IMR-90 (cell line): ENCODE measurements around the gene INPP5D. TPM values are rescaled to one million over a fixed set of nuclear protein-coding genes. Genes with fewer than 3 reads are reported as not detected.

Source experiments
- ATAC-seq: fragments of 200-7000 bp; cut with Tn5 transposase; 2 replicates; pipeline ENCODE4 v1.9.1; 2020; ENCODE audit warnings: low read depth, mild to moderate bottlenecking, moderate library complexity
- BruUV-seq: library from RNA; stranded (reverse); fragments of 400-500 nt; replicated peaks from 2 replicates; lab custom pipeline; 2021; lab: Mats Ljungman, UMichigan
- CTCF ChIA-PET: fragments of 300-600 bp; formaldehyde crosslinking; extraction: SDS; loops from one replicate; lab custom pipeline; 2021; ENCODE audit warnings: antibody characterized with exemption; lab: Yijun Ruan, JAX
- POLR2A ChIA-PET: fragments of 300-600 bp; sonication (Branson Sonifier 250); formaldehyde crosslinking; loops from one replicate; lab custom pipeline; 2022; ENCODE audit warnings: antibody characterized with exemption; ENCODE audit not compliant: unreplicated experiment; lab: Charles Lee
- DNase-seq: peaks from one replicate; pipeline ENCODE4 v3.0.0; 2013
- H2AFZ ChIP-seq: replicated peaks from 2 replicates; pipeline ENCODE3; 2013; ENCODE audit warnings: low read length, mild to moderate bottlenecking; ENCODE audit not compliant: poor library complexity
- H2AK5ac ChIP-seq: 2 replicates; pipeline ENCODE4 v1.6.1; 2013; ENCODE audit warnings: low read depth, low read length, inconsistent platforms
- H2AK9ac ChIP-seq: replicated peaks from 2 replicates; pipeline ENCODE3; 2013; ENCODE audit warnings: mild to moderate bottlenecking, low read depth, low read length, moderate library complexity; ENCODE audit not compliant: poor library complexity
- H2BK120ac ChIP-seq: 2 replicates; pipeline ENCODE4 v1.6.1; 2013; ENCODE audit warnings: low read depth, low read length, inconsistent platforms
- H2BK15ac ChIP-seq: 3 replicates; pipeline ENCODE4 v1.6.1; 2013; ENCODE audit warnings: low read depth, low read length, inconsistent platforms
- H2BK20ac ChIP-seq: 2 replicates; pipeline ENCODE4 v1.6.1; 2013; ENCODE audit warnings: low read depth, mild to moderate bottlenecking, inconsistent platforms, low read length, moderate library complexity
- H2BK5ac ChIP-seq: 2 replicates; pipeline ENCODE4 v1.6.1; 2013; ENCODE audit warnings: mild to moderate bottlenecking, low read depth, low read length, inconsistent platforms; ENCODE audit not compliant: poor library complexity, severe bottlenecking
- H3K14ac ChIP-seq: replicated peaks from 2 replicates; pipeline ENCODE4 v1.6.1; 2013; ENCODE audit warnings: low read depth, low read length, inconsistent platforms
- H3K18ac ChIP-seq: 2 replicates; pipeline ENCODE4 v1.6.1; 2013; ENCODE audit warnings: low read depth, low read length, control low read depth
- H3K23ac ChIP-seq: 2 replicates; pipeline ENCODE4 v1.6.1; 2013; ENCODE audit warnings: low read depth, low read length, inconsistent platforms
- H3K27ac ChIP-seq: 2 replicates; pipeline ENCODE4 v1.5.1; 2013; ENCODE audit warnings: mild to moderate bottlenecking, control low read depth, low read length; ENCODE audit not compliant: insufficient read depth
- H3K27me3 ChIP-seq: 2 replicates; pipeline ENCODE4 v1.6.1; 2013; ENCODE audit warnings: low read length; ENCODE audit not compliant: control insufficient read depth, insufficient read depth
- H3K36me3 ChIP-seq: 2 replicates; pipeline ENCODE4 v1.6.1; 2013; ENCODE audit warnings: low read length, mixed read lengths; ENCODE audit not compliant: control insufficient read depth, insufficient read depth
- H3K4ac ChIP-seq: 2 replicates; pipeline ENCODE4 v1.6.1; 2013; ENCODE audit warnings: low read depth, low read length, inconsistent platforms
- H3K4me1 ChIP-seq: 2 replicates; pipeline ENCODE4 v1.6.1; 2013; ENCODE audit warnings: low read length, mixed read lengths; ENCODE audit not compliant: control insufficient read depth, insufficient read depth
- H3K4me2 ChIP-seq: 2 replicates; pipeline ENCODE4 v1.6.1; 2013; ENCODE audit warnings: low read depth, mild to moderate bottlenecking, control low read depth, low read length, moderate library complexity
- H3K4me3 ChIP-seq: 2 replicates; pipeline ENCODE4 v1.5.1; 2013; ENCODE audit warnings: low read depth, mild to moderate bottlenecking, control low read depth, low read length, moderate library complexity; ENCODE audit not compliant: insufficient read depth
- H3K56ac ChIP-seq: 2 replicates; pipeline ENCODE4 v1.6.1; 2013; ENCODE audit warnings: low read length, inconsistent platforms; ENCODE audit not compliant: insufficient read depth; ENCODE audit errors: extremely low read depth
- H3K79me1 ChIP-seq, 2 experiments: 2 replicates each; pipeline ENCODE4 v1.6.1; 2013; ENCODE audit warnings: low read length in 2 of 2, inconsistent platforms in 1 of 2, low read depth in 1 of 2
- H3K9ac ChIP-seq: 2 replicates; pipeline ENCODE4 v1.6.1; 2013; ENCODE audit warnings: low read depth, low read length, control low read depth
- H3K9me1 ChIP-seq: 2 replicates; pipeline ENCODE4 v1.6.1; 2013; ENCODE audit warnings: low read length, inconsistent platforms; ENCODE audit not compliant: insufficient read depth
- H3K9me3 ChIP-seq: 2 replicates; pipeline ENCODE4 v1.6.1; 2013; ENCODE audit warnings: low read length; ENCODE audit not compliant: control insufficient read depth, insufficient read depth
- H4K20me1 ChIP-seq: 2 replicates; pipeline ENCODE4 v1.6.1; 2013; ENCODE audit warnings: low read length, inconsistent platforms; ENCODE audit not compliant: insufficient read depth
- H4K5ac ChIP-seq: 2 replicates; pipeline ENCODE4 v1.6.1; 2013; ENCODE audit warnings: mild to moderate bottlenecking, low read depth, low read length, control low read depth
- H4K8ac ChIP-seq, 2 experiments: 2 replicates each; pipeline ENCODE4 v1.6.1; 2013; ENCODE audit warnings: low read depth in 2 of 2, low read length in 2 of 2, control low read depth in 1 of 2, inconsistent platforms in 1 of 2
- H4K91ac ChIP-seq: 2 replicates; pipeline ENCODE4 v1.6.1; 2013; ENCODE audit warnings: low read depth, low read length, inconsistent platforms; ENCODE audit not compliant: insufficient read depth
- FOS ChIP-seq: fragments of 150-350 bp; IDR thresholded peaks from 2 replicates; pipeline ENCODE4 v1.6.1; 2016; ENCODE audit warnings: low read depth, low read length
- MAFK ChIP-seq: IDR thresholded peaks from 2 replicates; pipeline ENCODE4 v1.6.1; 2012; ENCODE audit warnings: low read depth, low read length, improper control_type of control experiment
- MXI1 ChIP-seq: IDR thresholded peaks from 2 replicates; pipeline ENCODE4 v1.6.1; 2012; ENCODE audit warnings: low read depth, mild to moderate bottlenecking, low read length, moderate library complexity, borderline replicate concordance
- RAD21 ChIP-seq: IDR thresholded peaks from 2 replicates; pipeline ENCODE4 v1.6.1; 2012; ENCODE audit warnings: low read length, improper control_type of control experiment
- WGBS, 2 experiments: methylation state at CpG; one replicate each; pipeline versions ENCODE4 v1.1.5 to v1.1.7; 2013; ENCODE audit warnings: missing lambda C conversion rate in 2 of 2; ENCODE audit not compliant: insufficient read length in 1 of 2; ENCODE audit errors: extremely low coverage in 2 of 2; 5-methylcytosine and 5-hydroxymethylcytosine counted together
- dilution Hi-C: fragments of 300-500 bp; cut with HindIII; formaldehyde crosslinking; loops from one replicate; pipeline ENCODE4 v1.14.3; 2018; ENCODE audit warnings: low sequenced_read_pairs; ENCODE audit not compliant: unreplicated experiment
- in situ Hi-C: fragments of 300-500 bp; cut with MboI; formaldehyde crosslinking; loops from 3 replicates; pipeline ENCODE4 v1.14.3; 2019; ENCODE audit warnings: low sequenced_read_pairs, inconsistent platforms, mixed read lengths
- intact Hi-C: fragments of 100-400 bp; cut with micrococcal nuclease; formaldehyde crosslinking; loops from 2 replicates; pipeline ENCODE4 v1.10.0; 2022
- polyA plus RNA-seq, 3 experiments: library from polyadenylated mRNA; depleted of rRNA; stranded (reverse); fragments of >200 nt; gene quantifications; 2 replicates each; pipeline ENCODE4 v1.2.3, GENCODE V29; 2012; ENCODE audit warnings: low replicate concordance in 1 of 3
- total RNA-seq: library from RNA; depleted of rRNA; stranded (reverse); fragments of >200 nt; gene quantifications from 2 replicates; pipeline ENCODE4 v1.2.3, GENCODE V29; 2012
- TF ChIP-seq, protein P1 (sequence below): fragments of 150-350 bp; IDR thresholded peaks from 2 replicates; pipeline ENCODE4 v1.6.1; 2017; ENCODE audit warnings: mild to moderate bottlenecking, antibody characterized with exemption, low read length, low read depth
- TF ChIP-seq, protein P2 (sequence below): fragments of 150-350 bp; IDR thresholded peaks from 2 replicates; pipeline ENCODE4 v1.6.1; 2016; ENCODE audit warnings: low read depth, mild to moderate bottlenecking, low read length, moderate library complexity, borderline replicate concordance

Gene INPP5D
- total and polyA plus RNA-seq, 2 of the 4 experiments (the other 2 are of a cell fraction): 0.18 to 0.29 TPM

DNA sequence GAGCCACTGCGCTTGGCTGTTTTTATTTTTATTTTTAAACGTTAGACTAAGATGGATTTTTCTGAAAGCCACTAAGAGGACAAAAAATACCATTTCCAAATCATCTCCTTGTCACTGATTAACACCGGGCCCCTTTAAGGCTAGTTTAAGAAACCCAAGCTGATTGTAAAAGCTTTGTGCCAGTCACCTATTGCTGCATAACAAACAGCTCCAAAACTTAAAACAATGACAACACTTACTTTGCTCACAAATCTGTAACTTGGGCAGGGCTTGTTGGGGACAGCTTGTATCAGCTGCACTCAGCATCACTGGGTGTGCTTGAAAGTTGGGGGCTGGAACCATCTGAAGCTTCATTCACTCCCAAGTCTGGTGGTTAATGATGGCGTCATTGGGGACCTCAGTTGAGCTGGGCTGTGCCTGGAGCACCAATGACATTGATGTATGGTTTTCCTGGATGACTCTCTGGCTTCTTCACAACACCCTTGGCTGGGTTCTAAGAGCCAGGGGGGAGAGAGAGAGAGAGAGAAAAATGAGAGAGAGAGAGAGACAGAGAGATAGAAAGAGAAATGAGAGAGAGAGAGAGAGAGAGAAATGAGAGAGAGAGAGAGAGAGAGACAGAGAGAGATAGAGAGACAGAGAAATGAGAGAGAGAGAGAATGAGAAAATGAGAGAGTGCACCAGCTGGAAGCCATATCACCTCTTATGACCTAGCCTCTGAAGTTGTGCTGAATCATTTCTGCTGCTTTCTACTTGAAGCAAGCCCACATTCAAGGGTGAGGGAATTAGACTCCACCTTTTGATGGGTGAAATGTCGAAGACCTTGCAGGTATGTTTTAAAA is 165.3 kb downstream of the INPP5D start:
- H3K18ac ChIP-seq: no peak overlapping the region
- H2BK15ac ChIP-seq: no peak overlapping the region
- H3K14ac ChIP-seq: no peak overlapping the region
- H4K5ac ChIP-seq: no peak overlapping the region
- ChIA-PET CTCF (no interaction called here), POLR2A (interaction anchor here (0.6 kb wide), 1 partner anchor 714 kb away, joined by 5 read pairs; no protein-coding TSS in a partner anchor)
- H3K27me3 ChIP-seq: peaks cover 13% of the 10 kb centered on the region
- H3K4me3 ChIP-seq: no peak overlapping the region
- dilution Hi-C loops: no loop called here
- H3K23ac ChIP-seq: no peak overlapping the region
- no peak overlapping the region for H2BK20ac ChIP-seq
- H2BK120ac ChIP-seq: no peak overlapping the region
- TF ChIP-seq, protein P1, sequence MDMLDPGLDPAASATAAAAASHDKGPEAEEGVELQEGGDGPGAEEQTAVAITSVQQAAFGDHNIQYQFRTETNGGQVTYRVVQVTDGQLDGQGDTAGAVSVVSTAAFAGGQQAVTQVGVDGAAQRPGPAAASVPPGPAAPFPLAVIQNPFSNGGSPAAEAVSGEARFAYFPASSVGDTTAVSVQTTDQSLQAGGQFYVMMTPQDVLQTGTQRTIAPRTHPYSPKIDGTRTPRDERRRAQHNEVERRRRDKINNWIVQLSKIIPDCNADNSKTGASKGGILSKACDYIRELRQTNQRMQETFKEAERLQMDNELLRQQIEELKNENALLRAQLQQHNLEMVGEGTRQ: no peak
- TF ChIP-seq, protein P2, sequence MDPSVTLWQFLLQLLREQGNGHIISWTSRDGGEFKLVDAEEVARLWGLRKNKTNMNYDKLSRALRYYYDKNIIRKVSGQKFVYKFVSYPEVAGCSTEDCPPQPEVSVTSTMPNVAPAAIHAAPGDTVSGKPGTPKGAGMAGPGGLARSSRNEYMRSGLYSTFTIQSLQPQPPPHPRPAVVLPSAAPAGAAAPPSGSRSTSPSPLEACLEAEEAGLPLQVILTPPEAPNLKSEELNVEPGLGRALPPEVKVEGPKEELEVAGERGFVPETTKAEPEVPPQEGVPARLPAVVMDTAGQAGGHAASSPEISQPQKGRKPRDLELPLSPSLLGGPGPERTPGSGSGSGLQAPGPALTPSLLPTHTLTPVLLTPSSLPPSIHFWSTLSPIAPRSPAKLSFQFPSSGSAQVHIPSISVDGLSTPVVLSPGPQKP: no peak
- TF ChIP-seq RAD21 (no peak), FOS (no peak), MXI1 (no peak), MAFK (no peak)
- no peak overlapping the region for H2AFZ ChIP-seq
- no peak overlapping the region for H4K91ac ChIP-seq
- no peaks in the 10 kb centered on the region for H3K9me1 ChIP-seq
- BruUV-seq: no TSS peak
- H2AK9ac ChIP-seq: no peak overlapping the region
- no peak overlapping the region for H3K56ac ChIP-seq
- in situ Hi-C loops: no loop called here
- no peak overlapping the region for H3K4ac ChIP-seq
- H3K9me3 ChIP-seq: 0 out of 2 replicates have a peak, but pooled peaks cover 2% of the 10 kb centered on the region
- H3K4me2 ChIP-seq: no peak overlapping the region
- H4K8ac ChIP-seq: no peak overlapping the region
- no peak for DNase-seq
- H3K27ac ChIP-seq: no peak overlapping the region
- no peaks in the 10 kb centered on the region for H3K36me3 ChIP-seq
- no peak for ATAC-seq
- no peak overlapping the region for H2AK5ac ChIP-seq
- H3K4me1 ChIP-seq: no peaks in the 10 kb centered on the region
- no peaks in the 10 kb centered on the region for H3K79me1 ChIP-seq
- intact Hi-C loops: no loop called here
- WGBS, 2 experiments: no CpG with 5 or more reads among the region's 5 CpGs
- no peaks in the 10 kb centered on the region for H4K20me1 ChIP-seq
- no peak overlapping the region for H3K9ac ChIP-seq
- no peak overlapping the region for H2BK5ac ChIP-seq
